IMR-90 (cell line): Measurements from ENCODE around the gene PRKCH. TPM values are rescaled to one million over a fixed set of nuclear protein-coding genes. Genes with fewer than 3 reads are reported as not detected.

ENCODE experiments used
- ATAC-seq: fragments of 200-7000 bp; cut with Tn5 transposase; 2 replicates; pipeline ENCODE4 v1.9.1; 2020; ENCODE audit warnings: low read depth, mild to moderate bottlenecking, moderate library complexity
- BruUV-seq: library from RNA; stranded (reverse); fragments of 400-500 nt; replicated peaks from 2 replicates; lab custom pipeline; 2021; lab: Mats Ljungman, UMichigan
- CTCF ChIA-PET: fragments of 300-600 bp; formaldehyde crosslinking; extraction: SDS; loops from one replicate; lab custom pipeline; 2021; ENCODE audit warnings: antibody characterized with exemption; lab: Yijun Ruan, JAX
- POLR2A ChIA-PET: fragments of 300-600 bp; sonication (Branson Sonifier 250); formaldehyde crosslinking; loops from one replicate; lab custom pipeline; 2022; ENCODE audit warnings: antibody characterized with exemption; ENCODE audit not compliant: unreplicated experiment; lab: Charles Lee
- DNase-seq: peaks from one replicate; pipeline ENCODE4 v3.0.0; 2013
- H2AFZ ChIP-seq: replicated peaks from 2 replicates; pipeline ENCODE3; 2013; ENCODE audit warnings: low read length, mild to moderate bottlenecking; ENCODE audit not compliant: poor library complexity
- H2AK5ac ChIP-seq: 2 replicates; pipeline ENCODE4 v1.6.1; 2013; ENCODE audit warnings: low read depth, low read length, inconsistent platforms
- H2AK9ac ChIP-seq: replicated peaks from 2 replicates; pipeline ENCODE3; 2013; ENCODE audit warnings: mild to moderate bottlenecking, low read depth, low read length, moderate library complexity; ENCODE audit not compliant: poor library complexity
- H2BK120ac ChIP-seq: 2 replicates; pipeline ENCODE4 v1.6.1; 2013; ENCODE audit warnings: low read depth, low read length, inconsistent platforms
- H2BK15ac ChIP-seq: 3 replicates; pipeline ENCODE4 v1.6.1; 2013; ENCODE audit warnings: low read depth, low read length, inconsistent platforms
- H2BK20ac ChIP-seq: 2 replicates; pipeline ENCODE4 v1.6.1; 2013; ENCODE audit warnings: low read depth, mild to moderate bottlenecking, inconsistent platforms, low read length, moderate library complexity
- H2BK5ac ChIP-seq: 2 replicates; pipeline ENCODE4 v1.6.1; 2013; ENCODE audit warnings: mild to moderate bottlenecking, low read depth, low read length, inconsistent platforms; ENCODE audit not compliant: poor library complexity, severe bottlenecking
- H3K14ac ChIP-seq: replicated peaks from 2 replicates; pipeline ENCODE4 v1.6.1; 2013; ENCODE audit warnings: low read depth, low read length, inconsistent platforms
- H3K18ac ChIP-seq: 2 replicates; pipeline ENCODE4 v1.6.1; 2013; ENCODE audit warnings: low read depth, low read length, control low read depth
- H3K23ac ChIP-seq: 2 replicates; pipeline ENCODE4 v1.6.1; 2013; ENCODE audit warnings: low read depth, low read length, inconsistent platforms
- H3K27ac ChIP-seq: 2 replicates; pipeline ENCODE4 v1.5.1; 2013; ENCODE audit warnings: mild to moderate bottlenecking, control low read depth, low read length; ENCODE audit not compliant: insufficient read depth
- H3K27me3 ChIP-seq: 2 replicates; pipeline ENCODE4 v1.6.1; 2013; ENCODE audit warnings: low read length; ENCODE audit not compliant: control insufficient read depth, insufficient read depth
- H3K36me3 ChIP-seq: 2 replicates; pipeline ENCODE4 v1.6.1; 2013; ENCODE audit warnings: low read length, mixed read lengths; ENCODE audit not compliant: control insufficient read depth, insufficient read depth
- H3K4ac ChIP-seq: 2 replicates; pipeline ENCODE4 v1.6.1; 2013; ENCODE audit warnings: low read depth, low read length, inconsistent platforms
- H3K4me1 ChIP-seq: 2 replicates; pipeline ENCODE4 v1.6.1; 2013; ENCODE audit warnings: low read length, mixed read lengths; ENCODE audit not compliant: control insufficient read depth, insufficient read depth
- H3K4me2 ChIP-seq: 2 replicates; pipeline ENCODE4 v1.6.1; 2013; ENCODE audit warnings: low read depth, mild to moderate bottlenecking, control low read depth, low read length, moderate library complexity
- H3K4me3 ChIP-seq: 2 replicates; pipeline ENCODE4 v1.5.1; 2013; ENCODE audit warnings: low read depth, mild to moderate bottlenecking, control low read depth, low read length, moderate library complexity; ENCODE audit not compliant: insufficient read depth
- H3K56ac ChIP-seq: 2 replicates; pipeline ENCODE4 v1.6.1; 2013; ENCODE audit warnings: low read length, inconsistent platforms; ENCODE audit not compliant: insufficient read depth; ENCODE audit errors: extremely low read depth
- H3K79me1 ChIP-seq, 2 experiments: 2 replicates each; pipeline ENCODE4 v1.6.1; 2013; ENCODE audit warnings: low read length in 2 of 2, inconsistent platforms in 1 of 2, low read depth in 1 of 2
- H3K9ac ChIP-seq: 2 replicates; pipeline ENCODE4 v1.6.1; 2013; ENCODE audit warnings: low read depth, low read length, control low read depth
- H3K9me1 ChIP-seq: 2 replicates; pipeline ENCODE4 v1.6.1; 2013; ENCODE audit warnings: low read length, inconsistent platforms; ENCODE audit not compliant: insufficient read depth
- H3K9me3 ChIP-seq: 2 replicates; pipeline ENCODE4 v1.6.1; 2013; ENCODE audit warnings: low read length; ENCODE audit not compliant: control insufficient read depth, insufficient read depth
- H4K20me1 ChIP-seq: 2 replicates; pipeline ENCODE4 v1.6.1; 2013; ENCODE audit warnings: low read length, inconsistent platforms; ENCODE audit not compliant: insufficient read depth
- H4K5ac ChIP-seq: 2 replicates; pipeline ENCODE4 v1.6.1; 2013; ENCODE audit warnings: mild to moderate bottlenecking, low read depth, low read length, control low read depth
- H4K8ac ChIP-seq, 2 experiments: 2 replicates each; pipeline ENCODE4 v1.6.1; 2013; ENCODE audit warnings: low read depth in 2 of 2, low read length in 2 of 2, control low read depth in 1 of 2, inconsistent platforms in 1 of 2
- H4K91ac ChIP-seq: 2 replicates; pipeline ENCODE4 v1.6.1; 2013; ENCODE audit warnings: low read depth, low read length, inconsistent platforms; ENCODE audit not compliant: insufficient read depth
- CHD1 ChIP-seq: IDR thresholded peaks from 2 replicates; pipeline ENCODE4 v1.6.1; 2012; ENCODE audit warnings: low read depth, low read length, improper control_type of control experiment
- ELK1 ChIP-seq: fragments of 150-350 bp; IDR thresholded peaks from 2 replicates; pipeline ENCODE4 v1.6.1; 2016; ENCODE audit warnings: low read depth, mild to moderate bottlenecking, low read length, moderate library complexity, borderline replicate concordance
- FOS ChIP-seq: fragments of 150-350 bp; IDR thresholded peaks from 2 replicates; pipeline ENCODE4 v1.6.1; 2016; ENCODE audit warnings: low read depth, low read length
- MAFK ChIP-seq: IDR thresholded peaks from 2 replicates; pipeline ENCODE4 v1.6.1; 2012; ENCODE audit warnings: low read depth, low read length, improper control_type of control experiment
- MAZ ChIP-seq: IDR thresholded peaks from 2 replicates; pipeline ENCODE4 v1.6.1; 2012; ENCODE audit warnings: low read depth, mild to moderate bottlenecking, low read length, improper control_type of control experiment, moderate library complexity, borderline replicate concordance
- MXI1 ChIP-seq: IDR thresholded peaks from 2 replicates; pipeline ENCODE4 v1.6.1; 2012; ENCODE audit warnings: low read depth, mild to moderate bottlenecking, low read length, moderate library complexity, borderline replicate concordance
- NFE2L2 ChIP-seq: fragments of 150-350 bp; IDR thresholded peaks from 2 replicates; pipeline ENCODE4 v1.6.1; 2016; ENCODE audit warnings: low read depth, mild to moderate bottlenecking, low read length
- POLR2A ChIP-seq: IDR thresholded peaks from 2 replicates; pipeline ENCODE4 v1.6.1; 2012; ENCODE audit warnings: mild to moderate bottlenecking, low read depth, low read length
- RAD21 ChIP-seq: IDR thresholded peaks from 2 replicates; pipeline ENCODE4 v1.6.1; 2012; ENCODE audit warnings: low read length, improper control_type of control experiment
- RCOR1 ChIP-seq: IDR thresholded peaks from 2 replicates; pipeline ENCODE4 v1.6.1; 2012; ENCODE audit warnings: mild to moderate bottlenecking, low read length, improper control_type of control experiment; ENCODE audit not compliant: insufficient replicate concordance
- RFX5 ChIP-seq: IDR thresholded peaks from 2 replicates; pipeline ENCODE4 v1.8.0; 2012; ENCODE audit warnings: low read depth, mild to moderate bottlenecking, low read length, moderate library complexity
- SMC3 ChIP-seq: fragments of 150-350 bp; IDR thresholded peaks from 2 replicates; pipeline ENCODE4 v1.6.1; 2016; ENCODE audit warnings: low read depth, mild to moderate bottlenecking, antibody characterized with exemption, low read length, moderate library complexity
- WGBS, 2 experiments: methylation state at CpG; one replicate each; pipeline versions ENCODE4 v1.1.5 to v1.1.7; 2013; ENCODE audit warnings: missing lambda C conversion rate in 2 of 2; ENCODE audit not compliant: insufficient read length in 1 of 2; ENCODE audit errors: extremely low coverage in 2 of 2; 5-methylcytosine and 5-hydroxymethylcytosine counted together
- dilution Hi-C: fragments of 300-500 bp; cut with HindIII; formaldehyde crosslinking; loops from one replicate; pipeline ENCODE4 v1.14.3; 2018; ENCODE audit warnings: low sequenced_read_pairs; ENCODE audit not compliant: unreplicated experiment
- in situ Hi-C: fragments of 300-500 bp; cut with MboI; formaldehyde crosslinking; loops from 3 replicates; pipeline ENCODE4 v1.14.3; 2019; ENCODE audit warnings: low sequenced_read_pairs, inconsistent platforms, mixed read lengths
- intact Hi-C: fragments of 100-400 bp; cut with micrococcal nuclease; formaldehyde crosslinking; loops from 2 replicates; pipeline ENCODE4 v1.10.0; 2022
- polyA plus RNA-seq, 3 experiments: library from polyadenylated mRNA; depleted of rRNA; stranded (reverse); fragments of >200 nt; gene quantifications; 2 replicates each; pipeline ENCODE4 v1.2.3, GENCODE V29; 2012; ENCODE audit warnings: low replicate concordance in 1 of 3
- total RNA-seq: library from RNA; depleted of rRNA; stranded (reverse); fragments of >200 nt; gene quantifications from 2 replicates; pipeline ENCODE4 v1.2.3, GENCODE V29; 2012
- TF ChIP-seq, protein P1 (sequence below): conservative IDR thresholded peaks from 2 replicates; pipeline ENCODE4 v1.5.1; 2012; ENCODE audit warnings: mild to moderate bottlenecking, low read depth, low read length, improper control_type of control experiment
- TF ChIP-seq, protein P2 (sequence below): fragments of 150-350 bp; IDR thresholded peaks from 2 replicates; pipeline ENCODE4 v1.6.1; 2017; ENCODE audit warnings: mild to moderate bottlenecking, antibody characterized with exemption, low read length, low read depth

The PRKCH gene
- total and polyA plus RNA-seq, 2 of the 4 experiments (the other 2 are of a cell fraction): 1.6 to 2.3 TPM

DNA sequence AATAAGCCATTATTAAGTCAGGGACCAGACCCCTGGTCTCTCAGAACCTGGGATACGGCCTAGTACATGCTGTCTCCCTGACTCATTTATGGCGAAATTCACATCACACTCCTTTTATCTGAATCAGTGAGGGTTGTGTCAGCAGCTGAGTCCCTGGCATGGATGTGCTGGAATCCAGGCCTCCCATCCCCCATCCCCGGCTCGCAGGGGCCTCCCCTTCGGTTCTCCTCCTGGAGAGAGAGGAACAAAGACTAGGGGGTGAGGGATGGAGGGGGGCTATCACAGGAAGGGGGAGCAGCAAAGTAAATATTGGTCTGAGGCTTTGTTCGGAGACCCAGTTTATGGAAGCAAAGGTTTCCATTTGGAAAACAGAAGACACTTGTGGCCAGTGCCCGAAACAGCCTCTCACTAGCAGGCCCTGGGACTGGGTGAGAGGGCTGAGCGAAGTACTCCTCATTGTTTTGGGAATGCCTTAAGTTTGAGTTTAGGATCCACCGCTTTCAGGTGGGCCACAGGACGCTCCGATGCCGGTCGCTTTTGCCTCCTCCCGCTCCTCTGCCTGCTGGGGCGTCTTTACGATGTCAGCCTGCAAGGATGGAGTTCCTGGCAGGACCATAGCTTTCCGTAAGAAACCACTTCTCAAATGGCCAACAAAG lies 145.0 kb downstream of the PRKCH start:
- Histone ChIP-seq H3K18ac (peak overlapping the region; percentile 83), H3K9ac (peak overlapping the region; percentile 36), H4K5ac (peak overlapping the region; percentile 69), H3K56ac (peak overlapping the region; percentile 54; the same call in 1 of the 2 replicates), H3K23ac (peak overlapping the region; percentile 4; the same call in 1 of the 2 replicates), H2BK120ac (peak overlapping the region; percentile 88), H3K36me3 (no peaks in the 10 kb centered on the region), H3K4me1 (peaks cover 37% of the 10 kb centered on the region), H2AK5ac (peak overlapping the region; percentile 98), H2BK5ac (peak overlapping the region; percentile 96), H3K4ac (peak overlapping the region; percentile 86), H4K91ac (peak overlapping the region; percentile 92), H4K20me1 (no peaks in the 10 kb centered on the region), H3K9me1 (peaks cover 22% of the 10 kb centered on the region), H3K9me3 (no peaks in the 10 kb centered on the region), H3K14ac (peak overlapping the region; percentile 85), H2AFZ (peak overlapping the region; percentile 55), H2BK20ac (peak overlapping the region; percentile 93), H3K27ac (peak overlapping the region; percentile 82), H3K4me2 (0 out of 2 replicates have a peak overlapping the region, but pooled peaks have one; percentile 9), H2AK9ac (peak overlapping the region; percentile 7), H4K8ac (peak overlapping the region; percentile 83 to 97), H3K27me3 (no peaks in the 10 kb centered on the region), H2BK15ac (peak overlapping the region; percentile 83), H3K79me1 (peaks cover 0 to 23% of the 10 kb centered on the region in 2 experiments; a peak in 2 of 4 replicates), H3K4me3 (no peak overlapping the region)
- CTCF ChIA-PET: interaction anchor here (2.7 kb wide), 1 partner anchor 371 kb away, joined by 14 read pairs; no protein-coding TSS in a partner anchor
- in situ Hi-C loops (no loop called here), intact Hi-C loops (loop anchor here (2.0 kb wide), 1 partner anchor 284 kb away; no protein-coding TSS in a partner anchor), dilution Hi-C loops (loop anchor here (25.0 kb wide), 1 partner anchor 246 kb away; no protein-coding TSS in a partner anchor)
- POLR2A ChIA-PET: no interaction called here
- no TSS peak for BruUV-seq
- no CpG with 5 or more reads among the region's 17 CpGs for WGBS, 2 experiments
- DNase-seq (peak; percentile 98), ATAC-seq (peak; percentile 76)
- TF ChIP-seq NFE2L2 (no peak), CHD1 (no peak), SMC3 (peak; percentile 27; the same call in 1 of the 2 replicates), FOS (peak; percentile 94), RFX5 (no peak), MAFK (no peak; the same call in 1 of the 2 replicates), RCOR1 (peak; percentile 73), RAD21 (peak; percentile 35; the same call in 1 of the 2 replicates), ELK1 (no peak), POLR2A (no peak), MAZ (peak; percentile 72), MXI1 (no peak)
- TF ChIP-seq, protein P1, sequence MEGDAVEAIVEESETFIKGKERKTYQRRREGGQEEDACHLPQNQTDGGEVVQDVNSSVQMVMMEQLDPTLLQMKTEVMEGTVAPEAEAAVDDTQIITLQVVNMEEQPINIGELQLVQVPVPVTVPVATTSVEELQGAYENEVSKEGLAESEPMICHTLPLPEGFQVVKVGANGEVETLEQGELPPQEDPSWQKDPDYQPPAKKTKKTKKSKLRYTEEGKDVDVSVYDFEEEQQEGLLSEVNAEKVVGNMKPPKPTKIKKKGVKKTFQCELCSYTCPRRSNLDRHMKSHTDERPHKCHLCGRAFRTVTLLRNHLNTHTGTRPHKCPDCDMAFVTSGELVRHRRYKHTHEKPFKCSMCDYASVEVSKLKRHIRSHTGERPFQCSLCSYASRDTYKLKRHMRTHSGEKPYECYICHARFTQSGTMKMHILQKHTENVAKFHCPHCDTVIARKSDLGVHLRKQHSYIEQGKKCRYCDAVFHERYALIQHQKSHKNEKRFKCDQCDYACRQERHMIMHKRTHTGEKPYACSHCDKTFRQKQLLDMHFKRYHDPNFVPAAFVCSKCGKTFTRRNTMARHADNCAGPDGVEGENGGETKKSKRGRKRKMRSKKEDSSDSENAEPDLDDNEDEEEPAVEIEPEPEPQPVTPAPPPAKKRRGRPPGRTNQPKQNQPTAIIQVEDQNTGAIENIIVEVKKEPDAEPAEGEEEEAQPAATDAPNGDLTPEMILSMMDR: no peak
- TF ChIP-seq, protein P2, sequence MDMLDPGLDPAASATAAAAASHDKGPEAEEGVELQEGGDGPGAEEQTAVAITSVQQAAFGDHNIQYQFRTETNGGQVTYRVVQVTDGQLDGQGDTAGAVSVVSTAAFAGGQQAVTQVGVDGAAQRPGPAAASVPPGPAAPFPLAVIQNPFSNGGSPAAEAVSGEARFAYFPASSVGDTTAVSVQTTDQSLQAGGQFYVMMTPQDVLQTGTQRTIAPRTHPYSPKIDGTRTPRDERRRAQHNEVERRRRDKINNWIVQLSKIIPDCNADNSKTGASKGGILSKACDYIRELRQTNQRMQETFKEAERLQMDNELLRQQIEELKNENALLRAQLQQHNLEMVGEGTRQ: no peak
